GM12801 (cell line): ENCODE measurements around the gene NPAS2.

Experiments
- TF ChIP-seq, protein P1 (sequence below): IDR thresholded peaks from one replicate; pipeline ENCODE4 v1.5.1; 2011; ENCODE audit warnings: control low read depth; ENCODE audit not compliant: insufficient read length; ENCODE audit errors: extremely low read depth

The NPAS2 gene

GRCh38 chr2:100880036-100880435, 60.1 kb downstream of the NPAS2 start:
- TF ChIP-seq, protein P1, sequence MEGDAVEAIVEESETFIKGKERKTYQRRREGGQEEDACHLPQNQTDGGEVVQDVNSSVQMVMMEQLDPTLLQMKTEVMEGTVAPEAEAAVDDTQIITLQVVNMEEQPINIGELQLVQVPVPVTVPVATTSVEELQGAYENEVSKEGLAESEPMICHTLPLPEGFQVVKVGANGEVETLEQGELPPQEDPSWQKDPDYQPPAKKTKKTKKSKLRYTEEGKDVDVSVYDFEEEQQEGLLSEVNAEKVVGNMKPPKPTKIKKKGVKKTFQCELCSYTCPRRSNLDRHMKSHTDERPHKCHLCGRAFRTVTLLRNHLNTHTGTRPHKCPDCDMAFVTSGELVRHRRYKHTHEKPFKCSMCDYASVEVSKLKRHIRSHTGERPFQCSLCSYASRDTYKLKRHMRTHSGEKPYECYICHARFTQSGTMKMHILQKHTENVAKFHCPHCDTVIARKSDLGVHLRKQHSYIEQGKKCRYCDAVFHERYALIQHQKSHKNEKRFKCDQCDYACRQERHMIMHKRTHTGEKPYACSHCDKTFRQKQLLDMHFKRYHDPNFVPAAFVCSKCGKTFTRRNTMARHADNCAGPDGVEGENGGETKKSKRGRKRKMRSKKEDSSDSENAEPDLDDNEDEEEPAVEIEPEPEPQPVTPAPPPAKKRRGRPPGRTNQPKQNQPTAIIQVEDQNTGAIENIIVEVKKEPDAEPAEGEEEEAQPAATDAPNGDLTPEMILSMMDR = no peak

GRCh38 chr2:100880730-100881129, 60.8 kb downstream of the NPAS2 start:
- TF ChIP-seq, protein P1 = no peak

GRCh38 chr2:100882645-100883613, 63.0 kb downstream of the NPAS2 start:
- TF ChIP-seq, protein P1 = no peak

DNA sequence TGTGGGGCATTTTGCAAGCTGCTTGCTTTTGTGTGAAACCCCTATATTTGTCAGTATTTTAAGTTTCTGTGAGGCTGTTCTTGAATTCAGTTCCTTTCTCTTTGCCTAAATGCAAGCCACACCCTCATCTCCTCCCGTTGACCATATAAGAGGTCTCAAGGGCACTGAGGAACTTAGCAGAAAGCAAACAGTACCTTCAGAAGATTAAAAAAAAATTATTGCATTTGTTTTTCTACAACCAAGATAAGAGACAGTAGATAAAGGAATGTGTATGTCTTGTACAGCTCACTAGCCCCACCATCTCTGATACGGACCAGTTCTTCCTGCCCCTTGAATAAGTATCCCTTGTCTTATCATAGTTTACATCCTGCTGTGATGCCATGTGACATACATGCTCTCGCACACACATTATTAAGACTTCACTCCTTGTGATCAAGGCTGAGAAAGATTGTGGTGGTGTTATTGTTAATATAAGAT, 64.2 kb downstream of the NPAS2 start:
- TF ChIP-seq, protein P1 = no peak

DNA sequence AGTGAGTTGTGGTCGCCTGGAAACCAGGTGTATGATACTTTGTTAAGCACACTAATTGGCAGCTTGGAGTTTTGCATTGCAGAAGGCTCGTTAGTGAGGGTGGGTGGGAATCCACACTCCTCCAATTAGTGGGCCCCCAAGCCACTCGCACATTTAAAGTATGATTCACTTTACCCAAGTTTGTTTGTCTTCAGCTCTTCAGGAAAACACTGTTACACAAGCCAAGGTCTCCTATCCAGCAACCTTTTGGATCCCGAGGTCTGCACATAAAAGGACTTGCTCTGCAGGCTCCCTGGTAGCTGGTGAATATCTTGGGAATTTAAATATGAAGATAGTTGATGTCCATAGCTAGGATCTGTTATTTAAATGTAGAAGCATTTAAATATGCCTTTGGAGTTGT, 66.1 kb downstream of the NPAS2 start:
- TF ChIP-seq, protein P1 = no peak

DNA sequence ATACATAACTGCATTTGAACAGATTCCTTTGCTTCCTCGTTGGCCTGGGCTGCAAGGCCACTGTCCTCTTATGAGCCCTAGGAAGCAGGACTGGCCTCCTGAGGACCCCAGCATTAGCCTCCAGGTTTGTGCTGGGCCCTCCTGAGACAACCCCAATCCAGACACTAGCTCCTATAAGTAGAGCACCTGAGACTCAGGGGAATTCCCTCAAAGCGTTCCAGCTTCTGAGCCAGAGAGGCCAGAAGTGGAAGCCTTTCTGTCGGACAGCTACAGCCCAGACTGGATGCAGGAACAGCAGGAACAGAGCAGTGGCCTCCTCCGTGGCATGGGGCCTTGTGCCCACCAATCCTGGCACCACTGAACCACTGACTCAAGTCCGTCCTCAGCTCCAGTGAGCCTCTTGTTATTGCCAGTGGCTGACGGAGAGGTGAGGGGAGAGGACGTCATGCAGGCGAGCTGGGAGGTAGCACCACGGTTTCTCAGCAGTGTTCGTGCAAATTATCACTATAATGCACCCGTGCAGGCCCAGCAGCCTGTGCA, 67.2 kb downstream of the NPAS2 start:
- TF ChIP-seq, protein P1 = no peak

DNA sequence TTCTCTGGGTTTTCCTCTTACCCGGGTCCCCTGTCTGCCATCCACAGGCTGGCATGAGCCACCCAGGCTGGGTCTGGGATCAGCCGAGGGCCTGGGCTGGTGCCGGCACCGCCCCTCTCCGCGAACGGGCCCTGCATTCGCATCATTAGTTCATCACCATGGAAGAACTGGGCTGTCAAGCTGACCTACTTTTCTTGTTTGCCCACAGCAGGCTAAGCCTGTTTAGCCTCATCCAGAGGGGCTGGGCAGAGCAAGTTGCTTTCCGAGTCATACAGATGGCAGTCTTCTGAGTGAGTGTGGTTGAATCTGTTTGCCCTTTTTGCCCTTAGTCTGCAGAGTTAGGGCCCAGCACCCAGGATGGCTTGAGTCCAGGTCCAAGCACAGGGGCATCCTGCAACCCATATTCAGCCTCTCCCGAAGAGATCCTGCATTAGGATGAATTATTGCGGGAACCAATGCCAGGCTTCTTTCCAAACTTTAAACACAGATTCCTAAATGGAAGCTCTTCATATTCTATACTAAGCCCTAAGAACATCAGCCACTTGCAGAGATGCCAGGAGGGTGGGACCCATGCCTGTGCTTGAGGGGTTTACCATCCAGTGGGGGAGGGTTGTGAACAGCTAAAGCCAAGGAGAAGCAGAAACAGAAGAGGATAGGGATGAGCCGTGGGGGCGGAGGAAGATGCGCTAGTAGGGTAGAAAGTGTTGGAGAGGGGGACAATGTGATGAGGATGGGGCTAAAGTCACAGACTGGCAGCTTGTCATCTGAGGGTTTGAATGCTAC, 68.0 kb downstream of the NPAS2 start:
- TF ChIP-seq, protein P1 = no peak
